ENCODE results near the gene ALG11. TPM values are rescaled to one million over a fixed set of nuclear protein-coding genes. Genes with fewer than 3 reads are reported as not detected.

ALG11 gene
- total RNA-seq, 1 donor from 2014 or later = 44.7 TPM

DNA sequence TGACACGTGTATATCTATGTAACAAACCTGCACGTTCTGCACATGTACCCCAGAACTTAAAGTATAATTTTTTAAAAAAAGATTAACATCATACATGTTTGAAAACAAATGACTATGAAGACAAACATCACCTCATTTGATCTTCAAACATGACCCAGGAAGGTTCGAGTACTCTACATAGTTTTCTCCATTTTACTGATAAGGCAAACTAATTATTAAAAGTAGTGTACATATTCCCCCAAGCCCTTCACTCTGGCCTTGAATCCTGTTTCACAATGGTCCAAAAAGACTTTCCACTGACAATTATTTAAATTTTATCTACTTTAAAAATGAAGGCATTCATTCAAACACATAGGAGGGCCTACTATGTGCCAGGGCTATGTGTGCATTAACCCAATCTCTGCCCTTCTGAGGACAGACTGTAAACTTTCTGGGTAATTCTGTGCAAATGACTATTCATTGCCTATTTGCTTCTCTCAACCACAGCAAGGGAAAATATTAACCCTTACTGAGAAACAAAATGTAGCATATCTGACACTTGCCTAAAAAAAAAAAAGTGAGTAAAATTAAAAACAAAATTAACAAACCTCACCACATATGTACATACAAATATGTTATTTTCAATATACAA, 23.1 kb upstream of the ALG11 start:
- no peak overlapping the region for H3K4me3 Mint-ChIP-seq (ENCODE audit: unreplicated experiment)
- no peak for DNase-seq (ENCODE audit: low spot score)
- peaks cover 2% of the 10 kb centered on the region for H3K27me3 Mint-ChIP-seq (ENCODE audit: unreplicated experiment)
- H3K27ac Mint-ChIP-seq (ENCODE audit: unreplicated experiment) = no peak overlapping the region
- TF ChIP-seq, protein P1, sequence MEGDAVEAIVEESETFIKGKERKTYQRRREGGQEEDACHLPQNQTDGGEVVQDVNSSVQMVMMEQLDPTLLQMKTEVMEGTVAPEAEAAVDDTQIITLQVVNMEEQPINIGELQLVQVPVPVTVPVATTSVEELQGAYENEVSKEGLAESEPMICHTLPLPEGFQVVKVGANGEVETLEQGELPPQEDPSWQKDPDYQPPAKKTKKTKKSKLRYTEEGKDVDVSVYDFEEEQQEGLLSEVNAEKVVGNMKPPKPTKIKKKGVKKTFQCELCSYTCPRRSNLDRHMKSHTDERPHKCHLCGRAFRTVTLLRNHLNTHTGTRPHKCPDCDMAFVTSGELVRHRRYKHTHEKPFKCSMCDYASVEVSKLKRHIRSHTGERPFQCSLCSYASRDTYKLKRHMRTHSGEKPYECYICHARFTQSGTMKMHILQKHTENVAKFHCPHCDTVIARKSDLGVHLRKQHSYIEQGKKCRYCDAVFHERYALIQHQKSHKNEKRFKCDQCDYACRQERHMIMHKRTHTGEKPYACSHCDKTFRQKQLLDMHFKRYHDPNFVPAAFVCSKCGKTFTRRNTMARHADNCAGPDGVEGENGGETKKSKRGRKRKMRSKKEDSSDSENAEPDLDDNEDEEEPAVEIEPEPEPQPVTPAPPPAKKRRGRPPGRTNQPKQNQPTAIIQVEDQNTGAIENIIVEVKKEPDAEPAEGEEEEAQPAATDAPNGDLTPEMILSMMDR (IDR thresholded peaks at IDR 0.05; ENCODE audit: unreplicated experiment) = no peak
- H3K36me3 Mint-ChIP-seq (ENCODE audit: low read depth, unreplicated experiment) = no peaks in the 10 kb centered on the region
- H3K9me3 Mint-ChIP-seq (ENCODE audit: unreplicated experiment) = no peaks in the 10 kb centered on the region
- H3K4me1 Mint-ChIP-seq (ENCODE audit: unreplicated experiment) = no peaks in the 10 kb centered on the region

- H3K27me3 Mint-ChIP-seq (ENCODE audit: unreplicated experiment) = peaks cover 7% of the 10 kb centered on the region
- no peaks in the 10 kb centered on the region for H3K9me3 Mint-ChIP-seq (ENCODE audit: unreplicated experiment)
- H3K27ac Mint-ChIP-seq (ENCODE audit: unreplicated experiment) = no peak overlapping the region
- no peak for DNase-seq (ENCODE audit: low spot score)
- no peaks in the 10 kb centered on the region for H3K36me3 Mint-ChIP-seq (ENCODE audit: low read depth, unreplicated experiment)
- TF ChIP-seq, protein P1 (IDR thresholded peaks at IDR 0.05; ENCODE audit: unreplicated experiment) = no peak
- H3K4me3 Mint-ChIP-seq (ENCODE audit: unreplicated experiment) = no peak overlapping the region
- H3K4me1 Mint-ChIP-seq (ENCODE audit: unreplicated experiment) = peaks cover 10% of the 10 kb centered on the region
Observed at GRCh38 chr13:51993713-51994112, 18.5 kb upstream of the ALG11 start.

DNA sequence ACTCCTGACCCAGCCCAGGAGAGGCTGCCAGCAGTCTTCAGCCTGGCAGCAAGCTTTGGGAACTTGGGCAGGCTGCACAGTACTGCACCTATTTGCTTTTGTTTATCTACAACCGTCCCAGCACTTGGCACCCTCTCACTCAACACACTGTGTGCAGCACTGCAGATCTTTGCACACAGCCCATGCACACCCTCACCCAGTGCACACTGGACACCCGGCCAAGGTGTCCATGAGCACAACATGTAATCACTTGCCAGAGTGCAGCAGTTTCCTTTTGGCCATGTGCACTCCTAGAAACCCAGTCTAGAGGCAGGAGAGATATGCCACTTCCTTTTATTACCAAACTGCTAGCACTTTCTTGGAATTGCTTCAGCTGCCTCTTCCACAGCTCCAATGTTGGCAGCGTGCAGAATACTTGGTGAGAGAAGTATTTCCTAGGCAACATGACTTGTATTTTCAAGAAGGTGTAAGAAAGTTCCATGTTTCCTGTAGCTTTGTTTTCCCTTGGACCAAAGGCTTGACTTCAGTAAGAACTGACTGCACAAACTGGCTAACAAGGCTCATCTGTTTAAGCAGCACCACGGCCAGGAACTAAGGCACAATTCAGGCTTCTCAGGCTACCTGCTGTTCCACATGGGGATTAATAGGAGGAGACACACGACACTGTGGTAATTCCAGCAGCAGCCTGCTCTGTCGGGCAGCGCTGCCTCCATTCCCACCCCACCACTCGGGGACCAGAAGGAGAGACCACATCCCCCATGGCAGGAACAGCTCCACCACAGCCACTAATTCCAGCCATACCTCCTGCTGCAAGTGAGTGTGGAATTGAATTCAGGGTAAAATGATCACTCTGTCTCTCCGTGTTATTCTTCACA, 16.3 kb upstream of the ALG11 start:
- H3K27me3 Mint-ChIP-seq (ENCODE audit: unreplicated experiment) = peaks cover 9% of the 10 kb centered on the region
- no peak for DNase-seq (ENCODE audit: low spot score)
- H3K27ac Mint-ChIP-seq (ENCODE audit: unreplicated experiment) = no peak overlapping the region
- no peak overlapping the region for H3K4me3 Mint-ChIP-seq (ENCODE audit: unreplicated experiment)
- H3K4me1 Mint-ChIP-seq (ENCODE audit: unreplicated experiment) = peaks cover 16% of the 10 kb centered on the region
- no peaks in the 10 kb centered on the region for H3K36me3 Mint-ChIP-seq (ENCODE audit: low read depth, unreplicated experiment)
- TF ChIP-seq, protein P1 (IDR thresholded peaks at IDR 0.05; ENCODE audit: unreplicated experiment) = no peak
- H3K9me3 Mint-ChIP-seq (ENCODE audit: unreplicated experiment) = no peaks in the 10 kb centered on the region

DNA sequence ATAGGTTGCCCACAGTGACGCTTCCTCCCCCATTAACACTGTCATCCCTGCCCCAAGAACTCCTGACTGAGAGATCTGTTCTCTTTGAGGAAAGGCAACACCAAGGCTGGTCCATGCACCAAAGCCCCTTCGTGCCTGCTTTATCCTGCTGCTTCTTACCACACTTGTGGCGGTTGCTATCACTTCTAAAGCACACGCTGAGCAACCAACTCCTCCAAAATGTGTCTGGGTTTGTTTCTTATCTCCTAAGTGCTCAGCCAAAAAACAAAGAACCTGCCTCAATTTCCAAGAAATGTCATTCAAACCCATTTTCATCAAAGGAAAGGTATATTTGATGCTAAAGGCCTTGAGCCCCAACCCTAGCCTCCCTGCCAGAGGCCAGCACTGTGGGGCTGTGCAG, 15.6 kb upstream of the ALG11 start:
- Mint-ChIP-seq H3K4me3 (ENCODE audit: unreplicated experiment) (no peak overlapping the region), H3K27me3 (ENCODE audit: unreplicated experiment) (peaks cover 7% of the 10 kb centered on the region), H3K9me3 (ENCODE audit: unreplicated experiment) (no peaks in the 10 kb centered on the region), H3K4me1 (ENCODE audit: unreplicated experiment) (peaks cover 20% of the 10 kb centered on the region), H3K27ac (ENCODE audit: unreplicated experiment) (no peak overlapping the region), H3K36me3 (ENCODE audit: low read depth, unreplicated experiment) (no peaks in the 10 kb centered on the region)
- no peak for DNase-seq (ENCODE audit: low spot score)
- TF ChIP-seq, protein P1 (IDR thresholded peaks at IDR 0.05; ENCODE audit: unreplicated experiment) = no peak

DNA sequence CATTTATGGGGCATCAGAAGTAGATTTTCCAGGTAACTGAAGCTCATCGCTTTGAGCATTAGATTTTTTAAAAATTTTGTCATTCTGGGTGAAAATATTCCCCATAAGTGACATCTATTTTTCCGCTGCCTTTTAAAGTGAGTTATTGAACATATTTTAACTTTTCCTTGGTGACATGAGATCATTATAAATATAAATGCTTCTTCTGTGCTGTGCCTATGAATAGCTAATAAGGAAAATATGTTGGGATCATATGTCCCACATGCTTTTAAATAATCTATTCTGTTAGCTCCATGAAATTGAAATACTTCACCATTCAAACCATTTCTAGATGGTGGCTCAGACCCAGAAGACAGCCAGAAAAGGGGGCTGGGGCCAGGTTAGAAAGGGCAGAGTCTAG, 15.0 kb upstream of the ALG11 start:
- no peaks in the 10 kb centered on the region for H3K9me3 Mint-ChIP-seq (ENCODE audit: unreplicated experiment)
- no peak overlapping the region for H3K27ac Mint-ChIP-seq (ENCODE audit: unreplicated experiment)
- no peaks in the 10 kb centered on the region for H3K36me3 Mint-ChIP-seq (ENCODE audit: low read depth, unreplicated experiment)
- no peak for DNase-seq (ENCODE audit: low spot score)
- H3K4me1 Mint-ChIP-seq (ENCODE audit: unreplicated experiment) = peaks cover 20% of the 10 kb centered on the region
- H3K4me3 Mint-ChIP-seq (ENCODE audit: unreplicated experiment) = no peak overlapping the region
- peaks cover 7% of the 10 kb centered on the region for H3K27me3 Mint-ChIP-seq (ENCODE audit: unreplicated experiment)
- TF ChIP-seq, protein P1 (IDR thresholded peaks at IDR 0.05; ENCODE audit: unreplicated experiment) = no peak
